ENCODE data around the gene USP6NL. TPM values are rescaled to one million over a fixed set of nuclear protein-coding genes. Genes with fewer than 3 reads are reported as not detected.

USP6NL gene
- total RNA-seq, 1 donor from 2014 or later, result 29.6 TPM

DNA sequence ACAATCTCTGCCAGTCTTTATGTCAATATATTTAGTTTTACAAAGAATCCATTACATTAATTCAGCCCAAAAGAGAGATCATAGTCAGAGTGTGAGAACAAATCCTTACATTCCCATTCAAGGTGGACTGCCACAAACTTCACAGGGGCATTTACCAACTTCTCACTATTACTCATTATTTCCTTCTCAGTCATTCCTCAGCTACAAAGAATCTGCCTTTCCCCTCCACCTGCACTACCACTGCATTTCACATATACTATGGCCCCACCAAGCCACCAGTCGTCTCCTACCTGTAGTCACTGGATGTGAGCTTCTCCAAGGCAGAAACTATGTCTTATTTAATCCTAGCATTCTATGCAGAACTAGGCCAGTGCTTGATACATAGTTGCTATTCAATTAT is 94.3 kb downstream of the USP6NL start:
- no peaks in the 10 kb centered on the region for H3K9me3 Mint-ChIP-seq
- TF ChIP-seq, protein P1, sequence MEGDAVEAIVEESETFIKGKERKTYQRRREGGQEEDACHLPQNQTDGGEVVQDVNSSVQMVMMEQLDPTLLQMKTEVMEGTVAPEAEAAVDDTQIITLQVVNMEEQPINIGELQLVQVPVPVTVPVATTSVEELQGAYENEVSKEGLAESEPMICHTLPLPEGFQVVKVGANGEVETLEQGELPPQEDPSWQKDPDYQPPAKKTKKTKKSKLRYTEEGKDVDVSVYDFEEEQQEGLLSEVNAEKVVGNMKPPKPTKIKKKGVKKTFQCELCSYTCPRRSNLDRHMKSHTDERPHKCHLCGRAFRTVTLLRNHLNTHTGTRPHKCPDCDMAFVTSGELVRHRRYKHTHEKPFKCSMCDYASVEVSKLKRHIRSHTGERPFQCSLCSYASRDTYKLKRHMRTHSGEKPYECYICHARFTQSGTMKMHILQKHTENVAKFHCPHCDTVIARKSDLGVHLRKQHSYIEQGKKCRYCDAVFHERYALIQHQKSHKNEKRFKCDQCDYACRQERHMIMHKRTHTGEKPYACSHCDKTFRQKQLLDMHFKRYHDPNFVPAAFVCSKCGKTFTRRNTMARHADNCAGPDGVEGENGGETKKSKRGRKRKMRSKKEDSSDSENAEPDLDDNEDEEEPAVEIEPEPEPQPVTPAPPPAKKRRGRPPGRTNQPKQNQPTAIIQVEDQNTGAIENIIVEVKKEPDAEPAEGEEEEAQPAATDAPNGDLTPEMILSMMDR (conservative IDR thresholded peaks at IDR 0.05), result no peak
- no peak overlapping the region for H3K4me3 Mint-ChIP-seq
- peaks cover 23% of the 10 kb centered on the region for H3K4me1 Mint-ChIP-seq (ENCODE audit: unreplicated experiment)
- H3K27ac Mint-ChIP-seq, result peak overlapping the region; percentile 71
- DNase-seq (ENCODE audit: extremely low spot score, unreplicated experiment), result no peak
- H3K27me3 Mint-ChIP-seq, result no peaks in the 10 kb centered on the region
- peaks cover 13% of the 10 kb centered on the region for H3K36me3 Mint-ChIP-seq

DNA sequence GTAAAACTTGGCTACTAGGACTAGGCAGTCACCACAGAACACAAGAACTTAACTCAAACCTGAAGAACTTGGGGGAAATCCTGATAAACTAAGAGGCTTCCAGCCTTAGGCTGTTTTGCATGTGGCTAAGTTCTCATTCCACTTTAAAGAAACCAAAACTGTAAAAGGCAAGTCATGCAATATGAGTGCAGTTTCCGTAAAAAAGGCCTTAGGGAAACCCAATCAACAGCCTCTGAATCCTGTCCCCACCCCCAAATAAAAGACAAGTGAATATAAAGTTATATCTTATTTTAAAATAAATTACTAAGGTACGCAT is 95.1 kb downstream of the USP6NL start:
- no peaks in the 10 kb centered on the region for H3K9me3 Mint-ChIP-seq
- no peak for DNase-seq (ENCODE audit: extremely low spot score, unreplicated experiment)
- no peak overlapping the region for H3K27ac Mint-ChIP-seq
- TF ChIP-seq, protein P1 (conservative IDR thresholded peaks at IDR 0.05), result no peak
- H3K27me3 Mint-ChIP-seq, result no peaks in the 10 kb centered on the region
- peaks cover 30% of the 10 kb centered on the region for H3K4me1 Mint-ChIP-seq (ENCODE audit: unreplicated experiment)
- peaks cover 13% of the 10 kb centered on the region for H3K36me3 Mint-ChIP-seq
- no peak overlapping the region for H3K4me3 Mint-ChIP-seq

DNA sequence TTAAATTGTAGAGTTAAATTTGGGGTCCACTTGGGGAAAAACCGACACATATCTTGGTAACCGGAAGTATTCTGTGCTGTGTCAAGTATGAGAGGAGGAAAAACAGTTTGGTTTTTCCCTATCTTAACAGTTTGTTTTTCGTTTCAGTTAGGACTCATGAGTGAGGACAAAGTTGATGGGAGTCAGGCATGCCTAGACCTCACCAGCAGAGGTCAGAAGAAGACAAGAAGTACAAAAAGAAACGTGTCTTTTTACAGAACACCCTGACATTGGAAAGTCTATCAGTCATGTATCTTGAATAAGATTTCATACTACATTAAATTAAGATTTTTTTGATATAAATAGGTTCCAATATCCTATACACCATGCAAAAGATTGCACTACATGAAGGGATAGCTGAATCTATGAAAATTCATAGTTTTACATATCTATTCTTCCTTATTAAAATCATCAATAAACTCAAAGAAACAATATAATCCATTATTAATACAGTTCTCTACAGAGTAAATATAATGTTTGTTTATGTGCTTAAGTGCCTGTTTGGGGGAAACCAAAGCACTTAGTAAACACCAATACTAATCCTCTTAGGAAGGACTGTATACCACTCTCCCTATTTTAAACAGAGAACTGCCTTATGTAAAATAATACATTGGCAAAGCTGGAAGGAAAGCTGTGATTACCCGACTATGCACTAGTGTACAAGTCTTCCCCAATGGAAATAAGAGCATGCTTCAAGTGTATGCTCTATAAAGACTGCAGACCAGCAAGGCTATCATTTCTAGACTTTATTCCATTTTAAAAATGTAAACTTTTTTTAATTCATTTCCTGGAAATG is 95.6 kb downstream of the USP6NL start:
- H3K36me3 Mint-ChIP-seq, result peaks cover 13% of the 10 kb centered on the region
- no peak overlapping the region for H3K27ac Mint-ChIP-seq
- DNase-seq (ENCODE audit: extremely low spot score, unreplicated experiment), result no peak
- TF ChIP-seq, protein P1 (conservative IDR thresholded peaks at IDR 0.05), result peak; percentile 86
- H3K4me1 Mint-ChIP-seq (ENCODE audit: unreplicated experiment), result peaks cover 30% of the 10 kb centered on the region
- H3K27me3 Mint-ChIP-seq, result no peaks in the 10 kb centered on the region
- H3K4me3 Mint-ChIP-seq, result no peak overlapping the region
- no peaks in the 10 kb centered on the region for H3K9me3 Mint-ChIP-seq

DNA sequence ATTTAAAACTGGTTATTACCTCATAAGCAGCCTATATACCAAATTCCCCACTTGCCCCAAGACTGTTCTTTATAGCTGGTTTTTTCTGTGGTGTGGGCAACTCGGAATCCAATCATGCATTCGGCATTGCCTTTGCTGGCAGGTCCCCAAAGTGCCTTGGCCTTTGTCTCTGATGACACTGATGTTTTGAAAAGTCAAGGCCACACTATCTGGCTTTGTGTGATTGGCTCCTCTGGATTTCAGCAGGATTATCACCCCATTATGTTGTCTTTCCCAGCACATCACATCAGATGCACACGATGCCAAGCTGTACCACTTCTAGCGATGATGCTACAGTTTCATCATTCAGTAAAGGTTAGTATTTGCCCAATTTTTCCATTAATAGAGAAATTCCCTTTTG is 97.7 kb downstream of the USP6NL start:
- no peak for DNase-seq (ENCODE audit: extremely low spot score, unreplicated experiment)
- H3K9me3 Mint-ChIP-seq, result no peaks in the 10 kb centered on the region
- no peak overlapping the region for H3K27ac Mint-ChIP-seq
- TF ChIP-seq, protein P1 (conservative IDR thresholded peaks at IDR 0.05), result no peak
- H3K4me3 Mint-ChIP-seq, result no peak overlapping the region
- no peaks in the 10 kb centered on the region for H3K27me3 Mint-ChIP-seq
- peaks cover 6% of the 10 kb centered on the region for H3K36me3 Mint-ChIP-seq
- peaks cover 31% of the 10 kb centered on the region for H3K4me1 Mint-ChIP-seq (ENCODE audit: unreplicated experiment)

DNA sequence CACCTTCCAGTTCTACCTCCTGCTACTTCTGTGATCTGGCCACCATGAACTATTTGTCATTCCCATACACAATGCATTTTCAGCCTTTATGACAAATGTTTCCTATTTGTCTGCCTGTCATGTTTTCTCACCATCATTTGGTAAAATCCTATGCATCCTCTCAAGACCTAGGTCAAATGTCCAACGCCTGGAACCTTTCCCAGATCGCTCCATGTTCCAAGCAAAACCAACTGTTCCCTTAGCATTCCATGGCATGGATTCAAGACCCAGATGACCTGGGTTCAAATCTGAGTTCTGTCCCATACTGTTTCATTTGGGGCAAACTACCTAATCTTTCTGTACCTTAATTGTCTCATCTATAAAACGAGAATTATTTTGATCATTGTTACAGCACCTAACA is 98.9 kb downstream of the USP6NL start:
- no peak overlapping the region for H3K27ac Mint-ChIP-seq
- no peak for DNase-seq (ENCODE audit: extremely low spot score, unreplicated experiment)
- H3K4me3 Mint-ChIP-seq, result no peak overlapping the region
- H3K27me3 Mint-ChIP-seq, result no peaks in the 10 kb centered on the region
- TF ChIP-seq, protein P1 (conservative IDR thresholded peaks at IDR 0.05), result no peak
- H3K36me3 Mint-ChIP-seq, result peaks cover 6% of the 10 kb centered on the region
- no peaks in the 10 kb centered on the region for H3K9me3 Mint-ChIP-seq
- H3K4me1 Mint-ChIP-seq (ENCODE audit: unreplicated experiment), result peaks cover 31% of the 10 kb centered on the region

Measured in type B pancreatic cell (in vitro differentiated cells).